ENCODE results near the gene RAPGEF6. TPM values are rescaled to one million over a fixed set of nuclear protein-coding genes. Genes with fewer than 3 reads are reported as not detected.
A peak's percentile ranks its signal among the peaks of the same experiment; 100 is the strongest.

RAPGEF6 gene
- total and polyA plus RNA-seq, 2 donors, result 11.3 to 21.4 TPM

- peaks cover 0 to 2% of the 10 kb centered on the region in 2 donors for H3K4me1 ChIP-seq (ENCODE audit: control insufficient read depth in 2 of 2, insufficient read depth in 2 of 2, low read length in 2 of 2)
- H3K27me3 ChIP-seq (ENCODE audit: control insufficient read depth in 2 of 2, insufficient read depth in 1 of 2, low read length in 1 of 2), result no peaks in the 10 kb centered on the region
- WGBS, result 18% methylated on average over 6 of the region's 6 CpGs
- no peak overlapping the region for H3K4me3 ChIP-seq (ENCODE audit: low read length in 2 of 2)
- H3K27ac ChIP-seq (ENCODE audit: low read depth in 1 of 2, low read length in 1 of 2), result peak overlapping the region in 1 of 2 donors; percentile 20
- H3K9me3 ChIP-seq (ENCODE audit: control insufficient read depth in 2 of 2, insufficient read depth in 1 of 2, low read length in 1 of 2), result no peaks in the 10 kb centered on the region
- peak in 3 of 9 donors; percentile 13 to 55 (median 32) for DNase-seq (ENCODE audit: low read depth in 6 of 9, low spot score in 9 of 9)
- H3K36me3 ChIP-seq (ENCODE audit: control insufficient read depth in 2 of 2, insufficient read depth in 2 of 2, low read length in 1 of 2), result peaks cover 10 to 13% of the 10 kb centered on the region in 2 donors
Observed at GRCh38 chr5:131514316-131515283, 120.4 kb downstream of the RAPGEF6 start.

GRCh38 chr5:131513780-131514179 is 121.2 kb downstream of the RAPGEF6 start:
- Histone ChIP-seq H3K4me1 (ENCODE audit: control insufficient read depth in 2 of 2, insufficient read depth in 2 of 2, low read length in 2 of 2) (peaks cover 0 to 2% of the 10 kb centered on the region in 2 donors), H3K4me3 (ENCODE audit: low read length in 2 of 2) (no peak overlapping the region), H3K27ac (ENCODE audit: low read depth in 1 of 2, low read length in 1 of 2) (no peak overlapping the region), H3K36me3 (ENCODE audit: control insufficient read depth in 2 of 2, insufficient read depth in 2 of 2, low read length in 1 of 2) (peaks cover 7 to 10% of the 10 kb centered on the region in 2 donors), H3K27me3 (ENCODE audit: control insufficient read depth in 2 of 2, insufficient read depth in 1 of 2, low read length in 1 of 2) (no peaks in the 10 kb centered on the region), H3K9me3 (ENCODE audit: control insufficient read depth in 2 of 2, insufficient read depth in 1 of 2, low read length in 1 of 2) (no peaks in the 10 kb centered on the region)
- 73% methylated on average over 6 of the region's 6 CpGs for WGBS
- peak in 1 of 9 donors; percentile 27 for DNase-seq (ENCODE audit: low read depth in 6 of 9, low spot score in 9 of 9)

- H3K27me3 ChIP-seq (ENCODE audit: control insufficient read depth in 2 of 2, insufficient read depth in 1 of 2, low read length in 1 of 2), result no peaks in the 10 kb centered on the region
- H3K36me3 ChIP-seq (ENCODE audit: control insufficient read depth in 2 of 2, insufficient read depth in 2 of 2, low read length in 1 of 2), result peaks cover 10 to 13% of the 10 kb centered on the region in 2 donors
- no peak overlapping the region for H3K4me3 ChIP-seq (ENCODE audit: low read length in 2 of 2)
- H3K9me3 ChIP-seq (ENCODE audit: control insufficient read depth in 2 of 2, insufficient read depth in 1 of 2, low read length in 1 of 2), result no peaks in the 10 kb centered on the region
- DNase-seq (ENCODE audit: low read depth in 6 of 9, low spot score in 9 of 9), result no peak
- no peak overlapping the region for H3K27ac ChIP-seq (ENCODE audit: low read depth in 1 of 2, low read length in 1 of 2)
- peaks cover 0 to 2% of the 10 kb centered on the region in 2 donors for H3K4me1 ChIP-seq (ENCODE audit: control insufficient read depth in 2 of 2, insufficient read depth in 2 of 2, low read length in 2 of 2)
- WGBS, result 99% methylated on average over 5 of the region's 5 CpGs
Observed at GRCh38 chr5:131511934-131512333, 123.1 kb downstream of the RAPGEF6 start.

GRCh38 chr5:131509801-131510200 is 125.2 kb downstream of the RAPGEF6 start:
- H3K27me3 ChIP-seq (ENCODE audit: control insufficient read depth in 2 of 2, insufficient read depth in 1 of 2, low read length in 1 of 2), result no peaks in the 10 kb centered on the region
- H3K36me3 ChIP-seq (ENCODE audit: control insufficient read depth in 2 of 2, insufficient read depth in 2 of 2, low read length in 1 of 2), result peaks cover 13 to 18% of the 10 kb centered on the region in 2 donors
- H3K27ac ChIP-seq (ENCODE audit: low read depth in 1 of 2, low read length in 1 of 2), result no peak overlapping the region
- no peak overlapping the region for H3K4me3 ChIP-seq (ENCODE audit: low read length in 2 of 2)
- no peak for DNase-seq (ENCODE audit: low read depth in 6 of 9, low spot score in 9 of 9)
- no peaks in the 10 kb centered on the region for H3K4me1 ChIP-seq (ENCODE audit: control insufficient read depth in 2 of 2, insufficient read depth in 2 of 2, low read length in 2 of 2)
- H3K9me3 ChIP-seq (ENCODE audit: control insufficient read depth in 2 of 2, insufficient read depth in 1 of 2, low read length in 1 of 2), result no peaks in the 10 kb centered on the region

- no peak overlapping the region for H3K4me3 ChIP-seq (ENCODE audit: low read length in 2 of 2)
- no peaks in the 10 kb centered on the region for H3K4me1 ChIP-seq (ENCODE audit: control insufficient read depth in 2 of 2, insufficient read depth in 2 of 2, low read length in 2 of 2)
- H3K27ac ChIP-seq (ENCODE audit: low read depth in 1 of 2, low read length in 1 of 2), result no peak overlapping the region
- peaks cover 13 to 28% of the 10 kb centered on the region in 2 donors for H3K36me3 ChIP-seq (ENCODE audit: control insufficient read depth in 2 of 2, insufficient read depth in 2 of 2, low read length in 1 of 2)
- H3K27me3 ChIP-seq (ENCODE audit: control insufficient read depth in 2 of 2, insufficient read depth in 1 of 2, low read length in 1 of 2), result no peaks in the 10 kb centered on the region
- no peak for DNase-seq (ENCODE audit: low read depth in 6 of 9, low spot score in 9 of 9)
- no peaks in the 10 kb centered on the region for H3K9me3 ChIP-seq (ENCODE audit: control insufficient read depth in 2 of 2, insufficient read depth in 1 of 2, low read length in 1 of 2)
- WGBS, result 94% methylated on average over 1 of the region's 1 CpG
Observed at GRCh38 chr5:131505237-131505908, 129.7 kb downstream of the RAPGEF6 start.

- H3K36me3 ChIP-seq (ENCODE audit: control insufficient read depth in 2 of 2, insufficient read depth in 2 of 2, low read length in 1 of 2), result peaks cover 6 to 46% of the 10 kb centered on the region in 2 donors
- H3K27me3 ChIP-seq (ENCODE audit: control insufficient read depth in 2 of 2, insufficient read depth in 1 of 2, low read length in 1 of 2), result no peaks in the 10 kb centered on the region
- H3K9me3 ChIP-seq (ENCODE audit: control insufficient read depth in 2 of 2, insufficient read depth in 1 of 2, low read length in 1 of 2), result no peaks in the 10 kb centered on the region
- no peak overlapping the region for H3K27ac ChIP-seq (ENCODE audit: low read depth in 1 of 2, low read length in 1 of 2)
- WGBS, result 93% methylated on average over 1 of the region's 1 CpG
- H3K4me3 ChIP-seq (ENCODE audit: low read length in 2 of 2), result no peak overlapping the region
- no peak for DNase-seq (ENCODE audit: low read depth in 6 of 9, low spot score in 9 of 9)
- no peaks in the 10 kb centered on the region for H3K4me1 ChIP-seq (ENCODE audit: control insufficient read depth in 2 of 2, insufficient read depth in 2 of 2, low read length in 2 of 2)
Observed at GRCh38 chr5:131496400-131496713, 138.7 kb downstream of the RAPGEF6 start.

GRCh38 chr5:131495536-131496399 is 139.3 kb downstream of the RAPGEF6 start:
- Histone ChIP-seq H3K27me3 (ENCODE audit: control insufficient read depth in 2 of 2, insufficient read depth in 1 of 2, low read length in 1 of 2) (no peaks in the 10 kb centered on the region), H3K4me1 (ENCODE audit: control insufficient read depth in 2 of 2, insufficient read depth in 2 of 2, low read length in 2 of 2) (no peaks in the 10 kb centered on the region), H3K9me3 (ENCODE audit: control insufficient read depth in 2 of 2, insufficient read depth in 1 of 2, low read length in 1 of 2) (no peaks in the 10 kb centered on the region), H3K4me3 (ENCODE audit: low read length in 2 of 2) (no peak overlapping the region), H3K36me3 (ENCODE audit: control insufficient read depth in 2 of 2, insufficient read depth in 2 of 2, low read length in 1 of 2) (peaks cover 6 to 51% of the 10 kb centered on the region in 2 donors), H3K27ac (ENCODE audit: low read depth in 1 of 2, low read length in 1 of 2) (no peak overlapping the region)
- WGBS, result 97% methylated on average over 8 of the region's 8 CpGs
- DNase-seq (ENCODE audit: low read depth in 6 of 9, low spot score in 9 of 9), result no peak

GRCh38 chr5:131491749-131492148 is 143.3 kb downstream of the RAPGEF6 start:
- no peaks in the 10 kb centered on the region for H3K9me3 ChIP-seq (ENCODE audit: control insufficient read depth in 2 of 2, insufficient read depth in 1 of 2, low read length in 1 of 2)
- peaks cover 16 to 49% of the 10 kb centered on the region in 2 donors for H3K36me3 ChIP-seq (ENCODE audit: control insufficient read depth in 2 of 2, insufficient read depth in 2 of 2, low read length in 1 of 2)
- 95% methylated on average over 1 of the region's 1 CpG for WGBS

More at GRCh38 chr5:131491749-131492148, 143.3 kb downstream of the RAPGEF6 start:
- H3K4me3 ChIP-seq (ENCODE audit: low read length in 2 of 2), result no peak overlapping the region
- no peak overlapping the region for H3K27ac ChIP-seq (ENCODE audit: low read depth in 1 of 2, low read length in 1 of 2)
- H3K27me3 ChIP-seq (ENCODE audit: control insufficient read depth in 2 of 2, insufficient read depth in 1 of 2, low read length in 1 of 2), result no peaks in the 10 kb centered on the region
- no peak for DNase-seq (ENCODE audit: low read depth in 6 of 9, low spot score in 9 of 9)
- no peaks in the 10 kb centered on the region for H3K4me1 ChIP-seq (ENCODE audit: control insufficient read depth in 2 of 2, insufficient read depth in 2 of 2, low read length in 2 of 2)

Data from thymus (tissue), 11 donors.